A673 (cell line): ENCODE results near the gene ATP2B2.

ENCODE experiments used
- CTCF ChIP-seq: fragments of 300-800, 200-600 bp; sonication (generic); conservative IDR thresholded peaks from 2 replicates; pipeline ENCODE4 v1.5.1; 2017; ENCODE audit warnings: low read depth, mild to moderate bottlenecking, antibody characterized with exemption, low read length, moderate library complexity, mixed read lengths
- EZH2 ChIP-seq: fragments of 200-600 bp; sonication (generic); IDR thresholded peaks from 2 replicates; pipeline ENCODE4 v1.6.1; 2017; ENCODE audit warnings: borderline replicate concordance, low read depth, mild to moderate bottlenecking, mixed read lengths, antibody characterized with exemption, low read length; ENCODE audit not compliant: poor library complexity, severe bottlenecking

GRCh38 chr3:10548992-10549391, 43.6 kb upstream of the ATP2B2 start:
- no peak for TF ChIP-seq CTCF
- no peak for TF ChIP-seq EZH2
